Measurements from ENCODE around the gene ITGBL1.

DNA sequence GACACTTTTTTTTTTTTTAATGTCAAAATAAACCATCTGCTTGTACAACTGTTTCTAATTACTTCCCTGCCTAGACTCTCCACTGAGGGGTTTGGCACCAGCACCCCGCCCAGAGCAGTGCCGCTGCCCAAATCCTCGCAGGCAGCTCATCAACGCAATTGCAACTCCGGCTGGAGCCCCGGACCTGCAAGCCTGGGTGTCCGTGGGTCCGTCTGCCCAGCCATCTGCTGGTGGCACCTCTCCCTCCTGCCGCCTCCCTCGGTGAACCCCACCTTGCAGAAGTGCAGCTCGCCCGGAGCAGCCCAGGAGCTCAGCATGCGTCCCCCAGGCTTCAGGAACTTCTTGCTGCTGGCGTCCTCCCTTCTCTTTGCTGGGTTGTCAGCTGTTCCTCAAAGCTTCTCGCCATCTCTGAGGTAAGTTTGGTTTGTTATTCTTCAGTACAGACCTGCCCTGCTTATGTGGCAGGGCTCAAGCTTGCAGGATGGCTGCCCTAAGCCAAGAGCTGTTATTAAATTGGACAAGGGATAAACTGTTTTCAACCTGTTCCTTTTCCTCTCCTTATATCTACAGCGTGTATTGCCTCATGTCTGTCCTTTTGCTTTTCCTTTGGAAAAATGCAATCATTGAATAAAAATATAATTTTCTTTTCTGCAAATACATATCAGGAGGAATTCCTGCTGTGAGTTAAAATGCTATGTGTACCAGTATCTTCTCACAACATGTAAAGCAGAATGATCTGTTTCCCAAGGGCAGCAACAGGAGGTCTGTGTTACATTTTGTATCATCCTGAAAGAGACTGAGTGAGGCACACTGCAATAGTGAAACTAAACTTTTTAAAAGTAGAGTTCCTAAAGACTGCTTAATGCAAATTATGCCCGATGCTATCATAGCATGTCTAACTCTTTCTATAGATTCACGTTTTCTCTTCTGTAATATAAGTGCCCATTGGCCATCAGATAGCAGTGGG is at the start of gene ITGBL1:
- TF ChIP-seq SP1 (IDR thresholded peaks at IDR 0.05) (no peak), SUZ12 (IDR thresholded peaks at IDR 0.05) (no peak), FOXM1 (IDR thresholded peaks at IDR 0.05; ENCODE audit: borderline replicate concordance) (no peak), FOXK2 (IDR thresholded peaks at IDR 0.05) (no peak), TARDBP (IDR thresholded peaks at IDR 0.05) (no peak), LEF1 (IDR thresholded peaks at IDR 0.05; ENCODE audit: borderline replicate concordance) (no peak), ARNT (IDR thresholded peaks at IDR 0.05) (no peak), FOXA1 (IDR thresholded peaks at IDR 0.05) (no peak)
- TF ChIP-seq, protein P1, sequence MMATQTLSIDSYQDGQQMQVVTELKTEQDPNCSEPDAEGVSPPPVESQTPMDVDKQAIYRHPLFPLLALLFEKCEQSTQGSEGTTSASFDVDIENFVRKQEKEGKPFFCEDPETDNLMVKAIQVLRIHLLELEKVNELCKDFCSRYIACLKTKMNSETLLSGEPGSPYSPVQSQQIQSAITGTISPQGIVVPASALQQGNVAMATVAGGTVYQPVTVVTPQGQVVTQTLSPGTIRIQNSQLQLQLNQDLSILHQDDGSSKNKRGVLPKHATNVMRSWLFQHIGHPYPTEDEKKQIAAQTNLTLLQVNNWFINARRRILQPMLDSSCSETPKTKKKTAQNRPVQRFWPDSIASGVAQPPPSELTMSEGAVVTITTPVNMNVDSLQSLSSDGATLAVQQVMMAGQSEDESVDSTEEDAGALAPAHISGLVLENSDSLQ (IDR thresholded peaks at IDR 0.05) = no peak
